ENCODE measurements around the gene PTPN18.
A peak's percentile ranks its signal among the peaks of the same experiment; 100 is the strongest.

The PTPN18 gene

GRCh38 chr2:130339885-130340745 is 15.7 kb upstream of the PTPN18 start:
- no peak for DNase-seq

GRCh38 chr2:130341562-130342019 is 14.3 kb upstream of the PTPN18 start:
- DNase-seq = no peak

- DNase-seq = peak; percentile 94
Observed at GRCh38 chr2:130342020-130342532, 13.8 kb upstream of the PTPN18 start.

- DNase-seq = peak; percentile 99
Observed at GRCh38 chr2:130342533-130343275, 13.2 kb upstream of the PTPN18 start, which contains the start of gene IMP4. TSS of gene IMP4 (plus strand) at chr2:130342897. CDS start at chr2:130342933, 36 bp downstream.

GRCh38 chr2:130344578-130344977 is 11.3 kb upstream of the PTPN18 start:
- no peak for DNase-seq

- DNase-seq = no peak
Observed at GRCh38 chr2:130345091-130345490, 10.8 kb upstream of the PTPN18 start.

GRCh38 chr2:130345611-130346010 is 10.2 kb upstream of the PTPN18 start:
- no peak for DNase-seq

GRCh38 chr2:130346041-130346740 is 9.7 kb upstream of the PTPN18 start:
- no peak for DNase-seq

- no peak for DNase-seq
Observed at GRCh38 chr2:130346741-130347066, 9.2 kb upstream of the PTPN18 start.

- DNase-seq = no peak
Observed at GRCh38 chr2:130347220-130347925, 8.5 kb upstream of the PTPN18 start.

- no peak for DNase-seq
Observed at GRCh38 chr2:130349174-130349573, 6.7 kb upstream of the PTPN18 start.

- DNase-seq = no peak
Observed at GRCh38 chr2:130351711-130352110, 4.1 kb upstream of the PTPN18 start.

GRCh38 chr2:130352237-130352636 is 3.6 kb upstream of the PTPN18 start:
- DNase-seq = no peak

- DNase-seq = no peak
Observed at GRCh38 chr2:130353291-130354138, 2.3 kb upstream of the PTPN18 start.

- DNase-seq = no peak
Observed at GRCh38 chr2:130354139-130354428, 1.8 kb upstream of the PTPN18 start.

GRCh38 chr2:130355172-130355577 is 681 bp upstream of the PTPN18 start:
- no peak for DNase-seq

- DNase-seq = no peak
Observed at GRCh38 chr2:130357864-130358263, 2.0 kb downstream of the PTPN18 start.

GRCh38 chr2:130358420-130359350 is 2.8 kb downstream of the PTPN18 start:
- DNase-seq = no peak

GRCh38 chr2:130359466-130359865 is 3.6 kb downstream of the PTPN18 start:
- no peak for DNase-seq

GRCh38 chr2:130363479-130363878 is 7.6 kb downstream of the PTPN18 start:
- no peak for DNase-seq
